ENCODE data around the gene SDHA.
"Not testable (repeated sequence)": the region's sequence is repeated elsewhere in the genome, so short reads cannot be mapped to it uniquely, and the experiment has no call there.

The SDHA gene

GRCh38 chr5:186091-187041 is 31.8 kb upstream of the SDHA start:
- no peak for DNase-seq (ENCODE audit: low spot score)

DNA sequence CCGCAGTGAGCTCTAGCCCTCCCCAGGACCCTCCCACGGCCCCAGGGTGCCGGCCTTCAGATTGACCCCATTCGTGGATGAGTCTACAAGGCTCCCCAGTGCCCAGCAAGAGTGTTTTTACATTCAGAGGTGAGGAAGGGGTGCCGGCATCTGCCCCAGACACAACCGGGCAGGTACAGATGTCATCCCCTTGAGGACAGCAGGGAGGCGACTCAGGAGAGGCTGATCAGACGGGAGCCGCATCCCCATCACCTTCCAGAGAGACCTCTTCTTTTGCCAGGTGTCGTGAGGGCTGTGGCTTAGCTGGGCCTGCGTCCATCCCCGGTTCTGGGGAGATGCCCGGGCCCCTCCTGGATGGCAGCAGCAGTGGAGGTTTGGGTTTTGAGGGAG is 31.1 kb upstream of the SDHA start:
- DNase-seq (ENCODE audit: low spot score): no peak

GRCh38 chr5:187617-188451 is 30.3 kb upstream of the SDHA start:
- DNase-seq (ENCODE audit: low spot score): no peak

- peak; percentile 87 for DNase-seq (ENCODE audit: low spot score)
These were observed 29.3 kb upstream of the SDHA start for GRCh38 chr5:188488-189481.

DNA sequence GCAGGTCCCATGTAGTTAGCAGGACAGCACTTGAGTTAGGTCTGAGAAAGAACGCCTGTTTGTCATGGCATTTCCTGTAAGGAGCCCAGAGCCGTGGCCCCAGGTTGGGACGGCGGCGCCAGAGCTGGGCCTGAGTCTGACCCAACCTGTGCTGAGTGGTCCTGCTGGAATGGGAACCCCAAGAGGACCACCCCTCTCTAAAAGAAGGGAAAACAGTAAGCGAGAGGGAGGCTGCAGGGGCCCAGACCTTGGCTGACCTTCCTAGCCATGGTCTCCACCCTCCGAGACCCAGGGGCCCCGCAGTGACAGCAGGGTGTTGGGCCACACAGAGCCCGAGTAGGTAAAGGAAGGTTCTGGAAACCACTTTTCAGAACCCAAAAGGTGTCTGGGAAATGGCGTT is 28.6 kb upstream of the SDHA start:
- DNase-seq (ENCODE audit: low spot score): no peak

GRCh38 chr5:189976-190365 is 28.1 kb upstream of the SDHA start:
- DNase-seq (ENCODE audit: low spot score): no peak

GRCh38 chr5:190366-191035 is 27.6 kb upstream of the SDHA start:
- DNase-seq (ENCODE audit: low spot score): peak; percentile 44

DNA sequence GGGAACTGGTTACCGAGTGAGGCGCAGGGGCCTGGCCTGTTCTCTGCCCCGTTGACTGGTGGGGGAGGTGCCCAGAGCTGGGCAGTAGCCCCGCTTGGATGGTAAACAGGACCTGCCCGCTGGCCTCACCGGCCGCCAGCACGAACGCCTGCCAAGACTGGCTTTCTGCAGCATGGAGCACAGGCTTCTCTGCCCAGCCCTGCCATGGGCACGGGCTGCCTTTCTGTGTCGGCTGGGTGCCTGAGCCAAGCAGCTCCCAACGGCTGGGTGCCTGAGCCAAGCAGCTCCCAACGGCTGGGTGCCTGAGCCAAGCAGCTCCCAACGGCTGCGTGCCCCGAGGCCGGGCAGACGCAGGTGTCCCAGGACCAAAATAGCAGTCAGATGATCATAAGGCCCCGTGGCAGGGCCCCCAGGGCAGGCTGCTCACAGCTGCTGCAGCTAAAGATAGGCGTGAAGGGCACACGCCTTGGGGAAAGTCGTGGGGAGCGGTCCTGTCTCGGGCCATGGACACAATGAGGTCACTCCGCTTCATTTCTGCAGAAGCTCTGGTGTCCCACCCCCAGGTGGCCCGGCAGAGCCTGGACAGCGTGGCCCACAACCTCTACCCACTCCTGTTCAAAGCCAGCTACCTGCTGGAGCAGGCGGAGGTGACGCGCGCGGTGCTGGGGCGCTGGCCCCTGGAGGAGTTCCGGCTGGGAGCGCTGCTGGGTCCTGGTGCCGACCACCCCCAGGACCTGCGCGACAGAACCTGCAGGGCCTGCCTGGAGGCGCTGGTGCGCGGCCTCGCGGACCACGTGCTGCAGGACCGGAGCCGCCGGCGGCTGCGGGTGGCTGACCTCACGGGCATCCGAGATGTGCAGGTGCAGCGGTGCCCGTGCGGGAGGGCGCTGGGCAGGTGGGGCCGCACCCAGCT is 26.8 kb upstream of the SDHA start, which contains the start of gene LRRC14B:
TSS of gene LRRC14B (plus strand) at position 460 of the 913 bp plus-strand sequence. CDS start at position 504, 44 bp downstream.
- peak; percentile 17 for DNase-seq (ENCODE audit: low spot score)

- DNase-seq (ENCODE audit: low spot score): no peak
These were observed 26.0 kb upstream of the SDHA start for GRCh38 chr5:191949-192690.

GRCh38 chr5:192691-192969 is 25.5 kb upstream of the SDHA start:
- DNase-seq (ENCODE audit: low spot score): no peak

DNA sequence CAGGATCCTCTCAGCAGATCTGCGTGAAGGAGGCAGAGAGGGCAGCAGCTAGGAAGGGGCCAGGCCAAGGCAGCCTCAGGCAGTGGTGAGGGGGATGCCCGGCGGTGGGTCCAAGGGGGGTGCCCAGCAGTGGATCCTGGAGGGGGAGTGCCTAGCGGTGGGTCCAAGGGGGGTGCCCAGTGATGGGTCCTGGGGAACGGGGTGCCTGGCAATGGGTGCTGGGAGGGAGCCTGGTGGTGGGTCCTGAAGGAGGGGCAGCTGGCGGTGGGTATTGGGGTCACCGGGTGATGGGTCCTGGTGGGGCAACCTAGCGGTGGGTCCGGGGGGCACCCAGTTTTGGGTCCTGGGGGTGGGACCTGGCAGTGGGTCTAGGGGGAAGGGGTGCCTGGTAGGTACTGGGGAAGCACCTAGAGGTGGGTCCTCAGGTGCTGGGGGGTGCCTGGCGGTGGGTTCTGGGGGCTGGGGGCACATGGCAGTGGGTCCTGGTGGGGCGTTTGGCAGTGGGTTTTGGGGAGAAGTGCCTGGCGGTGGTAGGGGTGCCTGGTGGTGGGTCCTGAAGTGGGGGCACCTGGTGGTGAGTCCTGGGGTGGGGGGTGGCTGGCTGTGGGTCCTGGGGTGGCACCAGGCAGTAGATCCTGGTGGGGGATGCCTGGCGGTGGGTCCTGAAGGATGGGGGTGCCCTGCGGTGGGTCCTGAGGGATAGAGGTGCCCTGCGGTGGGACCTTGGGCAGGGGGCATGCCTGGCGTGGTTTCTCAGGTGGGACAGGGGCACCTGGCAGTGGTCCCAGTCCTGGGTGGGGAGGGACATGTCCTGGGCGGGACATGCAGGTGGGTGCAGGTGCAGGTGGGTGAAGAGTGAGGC is 24.9 kb upstream of the SDHA start:
- DNase-seq (ENCODE audit: low spot score): no peak

GRCh38 chr5:194102-194501 is 24.0 kb upstream of the SDHA start:
- DNase-seq (ENCODE audit: low spot score): no peak

GRCh38 chr5:194603-195209 is 23.4 kb upstream of the SDHA start:
- no peak for DNase-seq (ENCODE audit: low spot score)

- DNase-seq (ENCODE audit: low spot score): no peak
These were observed 22.5 kb upstream of the SDHA start for GRCh38 chr5:195401-196160.

DNA sequence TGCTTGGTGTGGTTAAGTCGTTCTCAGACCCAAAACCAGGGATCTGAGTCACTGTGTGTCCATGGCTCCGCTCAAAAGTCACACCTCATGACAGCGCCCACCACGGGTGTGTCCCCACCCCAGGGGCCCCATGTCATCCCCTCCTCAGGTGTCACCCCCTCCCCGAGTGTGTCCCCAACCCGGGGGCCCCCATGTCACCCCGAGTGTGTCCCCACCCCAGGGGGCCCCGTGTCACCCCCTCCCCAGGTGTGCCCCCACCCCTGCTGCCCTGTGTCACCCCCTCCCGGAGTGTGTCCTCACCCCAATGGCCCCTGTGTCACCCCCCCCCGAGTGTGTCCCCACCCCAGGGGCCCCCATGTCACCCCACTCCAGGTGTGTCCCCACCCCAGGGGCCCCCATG is 21.8 kb upstream of the SDHA start:
- DNase-seq (ENCODE audit: low spot score): no peak

GRCh38 chr5:197031-197430 is 21.1 kb upstream of the SDHA start:
- not testable (repeated sequence) for DNase-seq (ENCODE audit: low spot score)

DNA sequence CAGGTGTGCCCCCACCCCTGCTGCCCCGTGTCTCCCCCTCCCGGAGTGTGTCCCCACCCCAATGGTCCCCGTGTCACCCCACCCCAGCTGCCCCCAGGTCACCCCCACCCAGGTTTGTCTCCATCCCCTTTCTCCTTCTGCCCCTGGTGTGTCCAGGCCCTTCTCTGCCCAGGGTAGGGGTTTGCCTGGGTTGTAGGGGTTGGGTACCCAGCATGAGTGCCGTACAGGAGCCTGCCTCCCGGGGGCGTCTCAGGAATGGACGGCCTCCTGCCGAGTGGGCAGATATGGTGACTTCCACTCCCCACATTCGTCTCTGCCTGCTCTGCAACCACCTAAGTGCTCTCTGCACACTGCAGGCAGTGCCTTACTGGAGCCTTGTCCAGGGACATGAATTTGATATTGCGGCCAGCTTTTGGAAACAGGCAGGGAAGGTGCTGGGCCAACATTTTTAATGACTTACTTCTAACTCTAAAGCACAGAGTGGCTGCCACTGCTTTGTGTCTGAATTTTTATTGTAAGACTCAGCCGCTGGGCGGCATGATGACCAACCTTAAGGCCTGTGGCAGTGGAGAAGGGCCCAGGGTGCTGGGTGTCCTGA is 20.1 kb upstream of the SDHA start:
- no peak for DNase-seq (ENCODE audit: low spot score)

All from kidney tubule cell (primary cell).